ENCODE data around the gene SELENBP1. TPM values are rescaled to one million over a fixed set of nuclear protein-coding genes. Genes with fewer than 3 reads are reported as not detected.

SELENBP1 gene
- total RNA-seq = 25.0 and 31.6 TPM in 2 replicates

DNA sequence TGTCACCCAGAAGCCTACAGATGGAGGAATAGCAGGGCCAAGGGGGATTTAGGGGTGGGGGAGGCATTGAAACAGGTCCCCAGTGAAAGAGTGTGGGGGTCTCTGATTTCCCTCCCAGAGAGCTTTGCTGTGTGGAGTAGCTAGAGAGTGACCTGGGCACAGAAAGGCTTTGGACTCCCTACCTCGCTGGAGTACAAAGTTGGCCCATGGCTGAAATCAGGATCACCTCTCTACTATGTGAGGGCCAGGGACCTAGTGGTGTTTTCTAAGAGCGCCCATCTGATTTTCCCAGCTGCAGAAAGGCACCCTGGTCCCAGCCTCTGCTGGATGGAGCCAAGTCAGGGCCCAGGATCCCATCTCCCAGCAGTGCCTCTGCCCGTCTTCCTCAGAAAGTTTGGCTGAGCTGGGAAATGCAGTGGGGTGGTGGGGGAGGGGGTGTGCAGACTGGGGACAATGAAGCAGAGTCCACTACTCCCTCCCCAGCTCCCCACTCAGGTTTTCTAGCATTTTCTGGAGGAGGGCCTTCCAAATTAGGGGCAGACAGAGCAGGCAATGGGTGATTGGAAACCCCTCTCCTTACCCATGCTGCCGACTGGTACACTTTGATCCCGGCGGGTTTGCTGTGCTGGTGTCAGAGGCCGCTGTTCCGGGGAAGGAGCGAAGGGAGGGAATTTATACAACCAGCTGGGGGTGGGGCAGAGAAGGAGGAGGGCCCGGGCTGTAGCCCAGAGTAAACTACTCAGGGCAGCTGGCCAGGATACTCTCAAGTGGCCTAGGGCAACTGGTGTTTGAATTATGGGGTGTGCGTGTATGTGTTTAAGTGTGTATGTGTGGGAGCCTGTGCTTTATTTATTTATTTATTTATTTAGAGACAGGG lies at the start of gene SELENBP1:
Gene SELENBP1 (minus strand): TSS at position 648 of the 877 bp plus-strand sequence. CDS start 64 bp downstream, at position 584.

GRCh38 chr1:151399324-151400171 lies 27.0 kb upstream of the SELENBP1 start, which contains the start of gene PSMB4:
Gene PSMB4, plus strand, starts transcription at chr1:151399573. Its CDS starts 15 bp downstream, at chr1:151399588.

DNA sequence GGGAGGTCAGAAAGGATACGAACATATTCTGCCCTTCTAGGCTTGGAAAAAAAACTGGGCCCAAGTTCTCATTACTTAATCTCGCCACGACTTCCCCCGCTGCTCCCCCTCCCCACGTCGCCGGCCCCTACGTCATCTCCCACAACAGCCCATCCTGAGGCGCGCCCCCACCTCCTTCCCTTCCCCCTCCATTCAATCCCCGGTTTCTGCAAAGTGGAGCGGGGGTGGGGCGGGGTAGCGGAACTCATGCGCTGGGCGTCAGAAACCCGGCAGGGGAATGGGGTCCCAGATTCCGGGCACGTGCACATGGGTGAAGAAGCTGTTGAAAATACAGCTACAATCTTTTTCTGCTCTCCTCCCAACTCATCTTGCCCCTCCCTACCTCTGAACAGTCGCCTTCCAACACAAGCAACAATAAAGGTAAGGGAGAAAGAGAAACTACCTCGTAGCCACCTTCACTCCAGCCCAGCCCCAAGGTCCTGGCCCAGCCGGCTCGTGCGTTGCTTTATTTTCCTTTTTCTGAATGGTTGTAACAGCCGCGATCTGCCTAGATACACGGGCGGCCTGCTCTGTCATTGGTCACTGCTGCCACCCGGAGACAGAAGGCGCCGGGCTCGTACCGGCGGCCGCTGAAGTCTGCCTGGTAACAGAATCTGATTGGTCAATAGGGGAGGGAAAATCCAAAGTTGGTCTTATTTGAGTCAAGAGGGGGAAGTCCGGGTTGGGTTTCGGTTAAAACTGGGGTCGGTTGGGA lies 25.6 kb downstream of the SELENBP1 start, which contains the start of gene RFX5:
Gene RFX5 (minus strand): TSS at position 484 of the 754 bp plus-strand sequence. CDS start 932 bp downstream, outside the sequence.

GRCh38 chr1:151327223-151327902 lies 45.1 kb downstream of the SELENBP1 start, which contains the start of gene PI4KB:
Gene PI4KB, minus strand, starts transcription at chr1:151327416. Its CDS starts 10,935 bp downstream, at chr1:151316481.

Other genes with a start within 250 kb of the SELENBP1 start
- gene SEMA6C, start 226.1 kb downstream of the SELENBP1 start, total RNA-seq = 0.73 and 0.98 TPM in 2 replicates
- gene TNFAIP8L2, start 216.1 kb downstream of the SELENBP1 start, total RNA-seq = not detected in 2 replicates
- gene LYSMD1, start 206.8 kb downstream of the SELENBP1 start, total RNA-seq = 7.8 and 8.5 TPM in 2 replicates
- gene SCNM1, start 206.6 kb downstream of the SELENBP1 start, total RNA-seq = 23.9 and 25.4 TPM in 2 replicates
- gene TMOD4, start 196.7 kb downstream of the SELENBP1 start, total RNA-seq = not detected in 2 replicates
- 25.7 and 37.9 TPM in 2 replicates for gene VPS72, start 182.5 kb downstream of the SELENBP1 start, total RNA-seq
- 37.8 and 64.1 TPM in 2 replicates for gene PIP5K1A, start 174.2 kb downstream of the SELENBP1 start, total RNA-seq
- gene PSMD4, start 118.0 kb downstream of the SELENBP1 start, total RNA-seq = 151 and 175 TPM in 2 replicates
- gene ZNF687, start 90.4 kb downstream of the SELENBP1 start, total RNA-seq = 11.8 and 17.2 TPM in 2 replicates
- 40.4 and 50.8 TPM in 2 replicates for gene PI4KB, start 45.3 kb downstream of the SELENBP1 start, total RNA-seq
- gene RFX5, start 25.5 kb downstream of the SELENBP1 start, total RNA-seq = 30.1 and 32.5 TPM in 2 replicates
- 359 and 406 TPM in 2 replicates for gene PSMB4, start 26.9 kb upstream of the SELENBP1 start, total RNA-seq
- gene POGZ, start 86.8 kb upstream of the SELENBP1 start, total RNA-seq = 21.3 and 29.7 TPM in 2 replicates
- under 0.01 TPM in 1 of 2 replicates, not detected in the other for gene CGN, start 138.7 kb upstream of the SELENBP1 start, total RNA-seq
- gene TUFT1, start 167.6 kb upstream of the SELENBP1 start, total RNA-seq = 1.1 and 2.0 TPM in 2 replicates
- gene SNX27, start 239.3 kb upstream of the SELENBP1 start, total RNA-seq = 28.3 and 33.2 TPM in 2 replicates